WERI-Rb-1 (cell line): ENCODE results near the gene TOR1B.

Experiments
- DNase-seq: peaks from one replicate; pipeline ENCODE4 v3.0.0-alpha.2; 2020
- H3K27ac ChIP-seq: fragments of 250-450 bp; sonication (Bioruptor Pico); 2 replicates; pipeline ENCODE4 v1.5.1; 2020; ENCODE audit warnings: mild to moderate bottlenecking, moderate library complexity
- H3K27me3 ChIP-seq: fragments of 250-450 bp; sonication (Bioruptor Pico); 2 replicates; pipeline ENCODE4 v1.5.1; 2021; ENCODE audit warnings: mild to moderate bottlenecking, low read depth, moderate library complexity; ENCODE audit not compliant: insufficient read depth, severe bottlenecking
- H3K36me3 ChIP-seq: fragments of 250-450 bp; sonication (Bioruptor Pico); 2 replicates; pipeline ENCODE4 v1.5.1; 2020; ENCODE audit warnings: mild to moderate bottlenecking, moderate library complexity
- H3K4me3 ChIP-seq: 2 replicates; pipeline ENCODE4 v1.5.1; 2011; ENCODE audit warnings: low read depth, mild to moderate bottlenecking, control low read depth, low read length
- H3K9me3 ChIP-seq: fragments of 250-450 bp; sonication (Bioruptor Pico); 2 replicates; pipeline ENCODE4 v1.5.1; 2021; ENCODE audit warnings: mild to moderate bottlenecking, moderate library complexity; ENCODE audit not compliant: severe bottlenecking
- CTCF ChIP-seq: IDR thresholded peaks from 2 replicates; pipeline ENCODE4 v1.5.1; 2011; ENCODE audit warnings: low read depth, mild to moderate bottlenecking, control low read depth, inconsistent platforms, low read length

TOR1B gene

GRCh38 chr9:129802833-129803675, at the start of gene TOR1B:
TSS of gene TOR1B (plus strand) at chr9:129803184. CDS start at chr9:129803213, 29 bp downstream.
- Histone ChIP-seq H3K27me3 (no peaks in the 10 kb centered on the region), H3K4me3 (peak within 1 kb of the TSS; percentile 80), H3K9me3 (no peaks in the 10 kb centered on the region), H3K36me3 (peaks cover 27% of the 10 kb centered on the region), H3K27ac (peak within 1 kb of the TSS; percentile 46)
- TF ChIP-seq CTCF: no peak
- peak; percentile 96 for DNase-seq

GRCh38 chr9:129755151-129755550, 47.8 kb upstream of the TOR1B start:
- H3K36me3 ChIP-seq: no peaks in the 10 kb centered on the region
- no peak for TF ChIP-seq CTCF
- H3K27ac ChIP-seq: no peak overlapping the region
- no peak overlapping the region for H3K4me3 ChIP-seq
- H3K9me3 ChIP-seq: peaks cover 2% of the 10 kb centered on the region
- no peaks in the 10 kb centered on the region for H3K27me3 ChIP-seq
- DNase-seq: no peak

- Histone ChIP-seq H3K27me3 (no peaks in the 10 kb centered on the region), H3K9me3 (peaks cover 2% of the 10 kb centered on the region), H3K36me3 (no peaks in the 10 kb centered on the region), H3K27ac (no peak overlapping the region), H3K4me3 (no peak overlapping the region)
- DNase-seq: no peak
- TF ChIP-seq CTCF: no peak
Observed at GRCh38 chr9:129756191-129756590, 46.8 kb upstream of the TOR1B start.

- Histone ChIP-seq H3K27ac (no peak overlapping the region), H3K36me3 (no peaks in the 10 kb centered on the region), H3K27me3 (no peaks in the 10 kb centered on the region), H3K4me3 (no peak overlapping the region), H3K9me3 (peaks cover 2% of the 10 kb centered on the region)
- TF ChIP-seq CTCF: no peak
- no peak for DNase-seq
Observed at GRCh38 chr9:129757045-129757444, 45.9 kb upstream of the TOR1B start.

- DNase-seq: no peak
- TF ChIP-seq CTCF: no peak
- H3K9me3 ChIP-seq: peaks cover 2% of the 10 kb centered on the region
- no peak overlapping the region for H3K4me3 ChIP-seq
- H3K27ac ChIP-seq: no peak overlapping the region
- no peaks in the 10 kb centered on the region for H3K27me3 ChIP-seq
- no peaks in the 10 kb centered on the region for H3K36me3 ChIP-seq
Observed at GRCh38 chr9:129759319-129759718, 43.7 kb upstream of the TOR1B start.
